Measurements from ENCODE around the gene SECTM1.

GRCh38 chr17:82351254-82351712, 17.7 kb upstream of the SECTM1 start:
- TF ChIP-seq CTCF (IDR thresholded peaks at IDR 0.05; ENCODE audit: low read depth, low read length) = no peak
- no peak for TF ChIP-seq POLR2A (IDR thresholded peaks at IDR 0.05; ENCODE audit: extremely low read depth, insufficient read length)

Data from NB4 (cell line).